Cardiac muscle cell (in vitro differentiated cells and primary cell): Measurements from ENCODE around the gene WNT3. TPM values are rescaled to one million over a fixed set of nuclear protein-coding genes. Genes with fewer than 3 reads are reported as not detected.
A peak's percentile ranks its signal among the peaks of the same experiment; 100 is the strongest.

Source experiments
- DNase-seq, 2 donors: peaks; one replicate each; pipeline versions ENCODE4 v3.0.0 to v3.0.0-alpha.2; 2010 to 2017; ENCODE audit warnings: low read depth in 1 of 2, low spot score in 1 of 2
- H3K27ac ChIP-seq: fragments of 200-600 bp; sonication (generic); 2 replicates; pipeline ENCODE4 v1.5.1; 2016
- H3K27me3 ChIP-seq: fragments of 200-600 bp; sonication (generic); 2 replicates; pipeline ENCODE4 v1.6.0; 2016; ENCODE audit warnings: control low read depth
- H3K36me3 ChIP-seq: fragments of 200-600 bp; sonication (generic); 2 replicates; pipeline ENCODE4 v1.5.1; 2016; ENCODE audit warnings: control low read depth
- H3K4me1 ChIP-seq: fragments of 200-600 bp; sonication (generic); 2 replicates; pipeline ENCODE4 v1.8.1; 2017; ENCODE audit warnings: low read depth, mild to moderate bottlenecking, mixed run types
- H3K4me3 ChIP-seq: fragments of 200-600 bp; sonication (generic); 2 replicates; pipeline ENCODE4 v1.5.1; 2016; ENCODE audit warnings: mild to moderate bottlenecking
- H3K9me3 ChIP-seq: fragments of 200-600 bp; sonication (generic); 2 replicates; pipeline ENCODE4 v1.5.1; 2017; ENCODE audit warnings: low read depth, mild to moderate bottlenecking, control low read depth
- CTCF ChIP-seq: IDR thresholded peaks from 2 replicates; pipeline ENCODE4 v1.5.1; 2012; ENCODE audit warnings: low read depth, mild to moderate bottlenecking, low read length
- polyA plus RNA-seq: library from polyadenylated mRNA; unstranded; fragments of >200 nt; fragmentation: Nextera tagmentation; extraction: Ambion mirVana; gene quantifications from 2 replicates; pipeline ENCODE4 v1.2.1, GENCODE V29; 2016
- total RNA-seq: library from RNA; depleted of rRNA; stranded (reverse); fragments of >200 nt; gene quantifications from 2 replicates; pipeline ENCODE4 v1.2.3, GENCODE V29; 2016

WNT3 gene
- total and polyA plus RNA-seq, 2 experiments from 2014 or later: 5.8 to 7.3 TPM

GRCh38 chr17:46722662-46723285, 95.7 kb downstream of the WNT3 start:
- no peak overlapping the region for H3K4me3 ChIP-seq
- no peaks in the 10 kb centered on the region for H3K9me3 ChIP-seq
- no peak for TF ChIP-seq CTCF
- H3K36me3 ChIP-seq: no peaks in the 10 kb centered on the region
- no peaks in the 10 kb centered on the region for H3K27me3 ChIP-seq
- DNase-seq: no peak
- H3K27ac ChIP-seq: no peak overlapping the region
- no peaks in the 10 kb centered on the region for H3K4me1 ChIP-seq

DNA sequence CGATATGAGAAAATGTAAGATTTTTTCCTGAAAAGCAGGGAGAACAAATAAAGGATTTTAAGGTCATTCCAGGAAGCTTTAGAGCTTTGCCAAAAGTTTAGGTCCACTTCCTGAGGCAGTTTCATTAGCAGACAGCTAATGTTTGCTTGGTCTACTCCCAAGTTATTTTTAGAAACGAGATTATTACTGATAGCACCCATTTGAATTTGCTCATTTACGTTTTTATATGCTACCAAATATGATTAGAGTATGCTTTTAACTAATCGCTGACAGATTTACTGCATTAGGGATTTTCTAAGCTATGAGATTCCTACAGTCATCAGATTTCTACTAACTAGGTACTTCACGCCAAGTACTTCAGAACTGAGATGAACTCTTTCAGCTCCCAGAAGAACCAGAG, 98.1 kb downstream of the WNT3 start:
- Histone ChIP-seq H3K4me3 (no peak overlapping the region), H3K4me1 (no peaks in the 10 kb centered on the region), H3K27ac (no peak overlapping the region), H3K36me3 (no peaks in the 10 kb centered on the region), H3K9me3 (no peaks in the 10 kb centered on the region), H3K27me3 (no peaks in the 10 kb centered on the region)
- peak in 1 of 2 donors; percentile 29 for DNase-seq
- TF ChIP-seq CTCF: no peak

- Histone ChIP-seq H3K4me1 (no peaks in the 10 kb centered on the region), H3K36me3 (no peaks in the 10 kb centered on the region), H3K4me3 (no peak overlapping the region), H3K9me3 (no peaks in the 10 kb centered on the region), H3K27ac (no peak overlapping the region), H3K27me3 (no peaks in the 10 kb centered on the region)
- TF ChIP-seq CTCF: no peak
- DNase-seq: no peak
Measured at GRCh38 chr17:46719891-46720290, 98.6 kb downstream of the WNT3 start.

- TF ChIP-seq CTCF: no peak
- Histone ChIP-seq H3K27me3 (no peaks in the 10 kb centered on the region), H3K27ac (no peak overlapping the region), H3K4me3 (no peak overlapping the region), H3K36me3 (peaks cover 4% of the 10 kb centered on the region), H3K9me3 (no peaks in the 10 kb centered on the region), H3K4me1 (no peaks in the 10 kb centered on the region)
- no peak for DNase-seq
Measured at GRCh38 chr17:46717999-46718398, 100.5 kb downstream of the WNT3 start.

Other genes starting within 250 kb of the WNT3 start
- gene ARL17A, start 239.0 kb downstream of the WNT3 start, total RNA-seq: 10.4 and 19.6 TPM in 2 replicates
- gene ARL17A, start 239.0 kb downstream of the WNT3 start, polyA plus RNA-seq: 29.8 and 30.4 TPM in 2 replicates
- 18.6 and 24.0 TPM in 2 replicates for gene NSF, start 228.0 kb downstream of the WNT3 start, total RNA-seq
- gene NSF, start 228.0 kb downstream of the WNT3 start, polyA plus RNA-seq: 26.2 and 29.0 TPM in 2 replicates
- gene WNT9B, start 32.9 kb upstream of the WNT3 start, total RNA-seq: not detected in 2 replicates
- gene WNT9B, start 32.9 kb upstream of the WNT3 start, polyA plus RNA-seq: 0.33 TPM in 1 of 2 replicates, not detected in the other
- 34.1 and 41.3 TPM in 2 replicates for gene GOSR2, start 104.5 kb upstream of the WNT3 start, total RNA-seq
- gene GOSR2, start 104.5 kb upstream of the WNT3 start, polyA plus RNA-seq: 37.3 and 60.9 TPM in 2 replicates
- gene RPRML, start 160.6 kb upstream of the WNT3 start, total RNA-seq: not detected in 2 replicates
- gene RPRML, start 160.6 kb upstream of the WNT3 start, polyA plus RNA-seq: not detected in 2 replicates